Amniotic epithelial cell (primary cell): ENCODE data around the gene SUPT3H.
A peak's percentile ranks its signal among the peaks of the same experiment; 100 is the strongest.
"Not testable (repeated sequence)": the region's sequence is repeated elsewhere in the genome, so short reads cannot be mapped to it uniquely, and the experiment has no call there.

Source experiments
- DNase-seq: peaks from one replicate; pipeline ENCODE4 v3.0.0-alpha.2; 2010; ENCODE audit warnings: low read depth

The SUPT3H gene

DNA sequence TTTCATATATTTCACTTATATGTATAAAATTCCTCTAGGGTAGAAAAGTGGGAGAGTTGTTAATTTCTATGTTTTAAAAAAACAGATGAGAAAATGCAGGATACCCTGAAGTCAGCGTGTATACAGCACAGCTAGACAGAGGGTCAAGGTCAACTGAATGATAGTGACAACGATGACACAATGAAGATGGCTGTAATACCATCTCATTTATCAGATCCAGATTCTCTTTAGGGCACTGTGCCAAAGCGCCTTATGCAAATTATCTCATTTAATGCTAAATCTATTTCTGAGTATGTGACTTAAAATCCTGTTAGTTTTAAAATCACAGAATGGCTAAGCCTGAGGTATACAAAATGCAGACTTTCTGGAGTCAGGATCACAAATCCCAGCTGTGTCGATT, 481.0 kb downstream of the SUPT3H start:
- DNase-seq = no peak

DNA sequence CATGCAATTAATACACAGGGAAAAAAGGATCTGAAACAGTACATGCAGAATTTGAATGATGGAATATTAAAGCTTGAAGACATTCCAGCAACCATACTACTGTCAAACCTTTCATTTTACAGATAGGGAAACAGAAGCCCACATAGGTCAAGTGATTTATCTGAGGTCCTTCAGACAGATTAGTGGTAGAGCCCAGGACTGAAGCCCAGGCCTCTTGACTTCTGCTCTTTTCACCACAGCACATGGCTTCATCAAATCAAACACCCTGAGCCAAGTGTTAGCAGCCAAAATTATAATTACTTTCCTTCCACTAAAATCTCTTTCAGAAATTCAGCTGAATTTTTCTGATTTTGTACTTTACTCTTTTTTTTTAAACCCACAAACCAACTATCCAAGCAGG, 485.2 kb downstream of the SUPT3H start:
- peak; percentile 45 for DNase-seq

- DNase-seq = not testable (repeated sequence)
These were observed 498.7 kb downstream of the SUPT3H start for GRCh38 chr6:44879071-44879470.

- DNase-seq = not testable (repeated sequence)
These were observed 501.1 kb downstream of the SUPT3H start for GRCh38 chr6:44876638-44877037.

GRCh38 chr6:44869321-44869897, 508.3 kb downstream of the SUPT3H start:
- no peak for DNase-seq

- DNase-seq = no peak
These were observed 508.8 kb downstream of the SUPT3H start for GRCh38 chr6:44868910-44869309.

DNA sequence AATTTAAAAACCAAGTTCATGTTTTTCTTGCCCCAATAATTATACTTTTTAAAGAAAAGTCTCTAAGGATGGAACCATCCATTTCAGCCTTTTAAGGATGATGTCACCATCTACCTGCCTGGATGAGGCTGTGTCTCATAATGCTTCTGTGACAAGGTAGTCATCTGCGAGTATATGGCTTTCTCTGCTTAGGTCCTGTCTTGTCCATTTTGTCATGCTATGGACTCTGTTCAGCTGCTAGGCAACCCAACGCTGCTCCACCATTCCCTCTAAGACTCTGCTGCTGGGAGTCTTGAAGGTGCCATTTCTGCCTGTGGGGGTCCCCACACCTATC, 509.4 kb downstream of the SUPT3H start:
- DNase-seq = no peak

GRCh38 chr6:44867571-44868334, 510.0 kb downstream of the SUPT3H start:
- no peak for DNase-seq

DNA sequence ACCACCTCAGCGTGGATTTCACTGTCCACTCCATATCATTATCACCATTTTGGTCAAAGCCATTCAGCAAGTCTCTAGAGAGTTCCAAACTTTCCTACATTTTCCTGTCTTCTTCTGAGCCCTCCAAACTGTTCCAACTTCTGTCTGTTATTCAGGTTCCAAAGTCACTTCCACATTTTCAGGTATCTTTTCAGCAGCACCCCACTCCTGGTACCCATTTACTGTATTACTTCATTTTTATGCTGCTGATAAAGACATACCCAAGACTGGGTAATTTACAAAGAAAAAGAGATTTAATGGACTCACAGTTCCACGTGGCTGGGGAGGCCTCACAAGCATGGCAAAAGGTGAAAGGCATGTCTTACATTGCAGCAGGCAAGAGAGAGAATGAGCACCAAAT, 512.5 kb downstream of the SUPT3H start:
- not testable (repeated sequence) for DNase-seq

GRCh38 chr6:44859901-44860410, 517.8 kb downstream of the SUPT3H start:
- peak; percentile 93 for DNase-seq

- peak; percentile 73 for DNase-seq
These were observed 518.7 kb downstream of the SUPT3H start for GRCh38 chr6:44858998-44859397.

DNA sequence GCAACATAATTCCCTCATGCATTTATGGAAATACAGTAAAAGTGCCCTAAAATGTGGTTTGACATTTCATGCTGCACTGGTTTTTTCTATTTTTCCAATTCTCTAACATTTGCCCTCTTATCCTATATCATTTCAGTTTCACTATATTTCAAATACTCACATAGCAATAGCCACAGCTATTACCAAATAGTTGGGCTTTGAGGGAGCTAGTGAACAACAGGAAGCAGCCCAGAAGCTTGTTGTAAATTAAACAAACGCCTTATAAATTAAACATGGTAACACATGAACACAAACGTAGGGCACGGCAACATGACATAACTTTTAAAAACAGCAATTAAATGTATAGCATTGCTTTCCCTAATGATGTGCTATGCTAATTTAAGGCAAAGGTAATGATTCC, 521.3 kb downstream of the SUPT3H start:
- peak; percentile 59 for DNase-seq

DNA sequence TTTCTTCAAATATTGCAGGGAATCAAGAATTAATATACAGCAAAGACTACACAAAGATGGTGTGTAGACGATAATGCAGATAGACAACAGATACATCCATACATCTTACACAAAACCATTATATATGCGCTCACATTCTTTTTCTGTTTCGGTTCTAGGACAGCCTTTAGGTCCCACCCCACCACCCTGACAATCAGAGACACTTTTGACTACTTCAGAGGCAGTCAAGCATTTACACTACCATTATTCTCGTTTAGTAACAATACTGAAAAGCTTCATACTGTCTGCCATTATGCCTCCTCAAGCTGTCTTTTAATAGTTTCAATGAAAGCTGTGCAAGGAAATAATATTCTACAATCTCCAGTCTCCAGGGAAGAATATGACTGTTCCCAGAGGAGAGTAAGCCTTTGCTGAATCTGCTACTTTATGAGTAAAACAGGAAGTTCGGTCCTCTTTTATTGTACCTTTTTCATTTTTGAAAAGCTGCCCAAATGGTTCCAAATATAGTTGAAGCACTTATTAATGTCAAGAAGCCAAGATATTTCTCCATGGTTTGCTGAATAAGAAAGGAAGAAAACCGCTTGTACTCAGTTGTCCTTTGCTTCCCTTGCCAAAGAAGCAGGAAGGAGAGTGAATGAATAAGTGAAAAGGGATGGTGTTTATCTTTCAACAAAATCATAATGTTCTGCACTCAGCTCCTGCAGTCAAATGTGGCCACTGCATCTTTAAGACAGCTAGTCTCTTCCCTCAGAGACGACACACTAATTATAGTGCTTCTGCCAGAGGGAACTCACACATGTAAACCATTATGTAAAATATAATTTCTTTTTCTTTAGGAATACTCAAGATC, 521.9 kb downstream of the SUPT3H start:
- peak; percentile 71 for DNase-seq

DNA sequence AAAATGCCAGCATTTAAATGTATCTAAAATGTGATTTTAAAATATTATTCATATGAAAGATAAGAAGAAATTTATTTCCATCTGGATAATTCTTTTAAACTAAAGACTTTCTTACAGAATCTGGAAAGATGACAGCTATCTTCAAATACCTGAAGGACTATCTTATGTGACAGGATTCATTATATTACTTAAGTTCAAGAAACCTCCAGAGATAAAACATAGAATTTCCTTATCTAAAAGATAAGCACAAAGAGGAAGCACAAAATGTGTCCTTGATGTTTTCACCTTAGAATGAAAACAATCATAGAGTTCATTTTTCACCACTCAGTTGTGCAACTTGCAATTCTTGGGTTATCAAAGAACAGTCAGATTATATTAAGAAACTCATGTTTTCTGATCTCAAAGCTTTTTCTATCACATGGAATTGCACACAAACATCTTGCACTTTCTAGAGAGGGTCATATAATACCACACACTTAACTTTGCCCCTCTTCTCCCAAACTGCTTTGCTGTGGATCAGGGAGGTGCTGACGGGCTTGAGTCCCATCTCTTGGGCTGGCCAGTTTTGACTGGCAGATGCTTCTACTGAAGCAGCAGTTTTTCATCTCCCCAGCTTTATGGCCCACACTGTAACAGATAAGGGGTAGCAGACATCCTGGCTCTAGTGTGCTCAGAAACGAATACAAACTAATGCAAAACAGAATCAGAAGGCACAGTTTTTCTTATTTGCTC, 522.9 kb downstream of the SUPT3H start:
- DNase-seq = peak; percentile 90

- peak; percentile 89 for DNase-seq
These were observed 526.6 kb downstream of the SUPT3H start for GRCh38 chr6:44851176-44851575.

GRCh38 chr6:44850312-44850711, 527.4 kb downstream of the SUPT3H start:
- DNase-seq = no peak

DNA sequence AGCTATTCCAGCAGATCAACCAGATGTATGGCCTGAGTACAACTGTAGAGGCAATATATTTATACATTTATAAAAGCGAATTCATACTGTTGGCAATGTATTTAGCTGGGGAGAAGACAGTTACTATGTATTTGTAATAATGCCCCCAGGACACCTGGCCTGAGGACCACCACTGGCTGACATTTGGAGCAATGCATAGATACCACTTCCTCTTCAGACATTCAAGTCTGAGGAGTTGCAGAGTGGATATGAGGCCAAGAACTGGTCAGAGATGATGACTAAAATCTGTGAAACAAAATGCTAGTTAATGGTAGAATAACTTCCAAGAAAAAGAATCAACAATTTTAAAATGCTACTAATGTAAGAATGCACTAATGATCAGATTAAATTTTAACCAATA, 527.9 kb downstream of the SUPT3H start:
- no peak for DNase-seq

DNA sequence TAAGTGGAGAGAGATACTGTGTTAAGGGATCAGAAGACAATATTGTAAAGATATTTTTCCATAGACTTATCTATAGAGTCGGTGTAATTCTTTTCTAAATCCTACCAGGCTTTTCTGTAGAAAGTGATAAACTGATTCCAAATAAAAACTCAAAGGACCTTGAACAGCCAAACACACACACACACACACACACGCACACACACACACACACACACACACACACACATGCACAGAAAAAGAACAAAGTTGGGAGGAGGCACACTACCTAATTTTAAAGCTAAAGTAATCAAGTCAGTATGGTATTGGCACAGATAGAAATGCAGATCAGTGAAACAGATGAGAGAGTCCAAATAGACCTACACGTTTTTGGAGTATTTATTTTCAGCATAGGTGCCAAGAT, 534.0 kb downstream of the SUPT3H start:
- no peak for DNase-seq

- DNase-seq = peak; percentile 66
These were observed 535.1 kb downstream of the SUPT3H start for GRCh38 chr6:44842616-44843015.

DNA sequence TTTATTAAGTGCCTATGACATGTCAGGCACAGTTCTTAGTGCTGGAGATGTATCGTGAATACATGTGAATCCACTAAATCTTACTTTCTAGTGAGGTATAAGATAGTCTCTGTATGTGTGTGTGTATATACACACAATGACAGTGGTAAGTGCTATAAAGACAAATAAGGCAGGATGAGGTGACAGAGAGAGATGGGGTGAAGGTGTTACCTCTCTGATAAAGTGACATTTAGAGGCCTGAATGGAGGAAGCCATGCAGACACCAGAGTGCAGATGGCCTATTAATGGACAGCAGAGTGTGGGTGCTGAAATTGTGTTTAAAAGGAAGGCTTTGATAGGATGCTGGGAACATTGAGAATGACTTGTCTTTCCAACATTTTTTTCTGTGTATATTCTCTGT, 535.9 kb downstream of the SUPT3H start:
- no peak for DNase-seq

DNA sequence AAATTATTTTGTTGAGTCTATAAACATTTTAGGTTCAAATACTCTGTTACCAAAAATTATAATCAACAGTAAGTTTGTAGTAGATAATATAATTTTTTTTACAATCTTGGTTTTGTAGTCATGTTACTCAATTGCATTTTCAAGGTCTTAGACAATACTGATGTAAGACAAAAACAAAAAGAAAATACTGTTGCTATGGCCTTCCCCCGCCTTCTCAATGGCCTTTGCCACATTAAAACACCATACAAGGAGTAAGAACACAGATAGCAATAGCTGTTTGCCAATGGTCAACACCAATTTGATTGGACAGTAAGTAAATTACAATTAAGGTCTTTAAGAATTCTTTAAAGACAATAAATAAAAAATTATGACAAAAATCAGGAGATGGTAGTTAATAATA, 540.0 kb downstream of the SUPT3H start:
- peak; percentile 65 for DNase-seq

DNA sequence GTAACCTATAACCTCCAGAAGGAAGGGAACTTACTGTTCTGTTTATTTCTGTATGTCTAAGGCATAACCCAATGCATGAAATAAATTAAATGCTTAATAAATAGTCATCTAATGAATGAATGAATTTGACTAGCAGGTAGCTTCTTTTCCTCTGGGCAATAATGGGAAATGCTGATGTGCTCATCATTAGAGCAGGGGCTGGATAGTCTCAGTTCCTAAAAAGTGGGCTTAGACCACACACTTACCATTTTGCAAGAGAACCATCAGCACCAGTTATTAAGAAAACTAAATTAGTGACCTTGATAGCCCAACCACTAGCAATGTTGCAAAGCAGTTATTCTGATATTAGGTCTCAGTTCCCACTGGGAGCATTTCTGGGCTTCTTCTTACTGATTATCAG, 540.5 kb downstream of the SUPT3H start:
- DNase-seq = no peak
